ENCODE results near the gene WHRN. TPM values are rescaled to one million over a fixed set of nuclear protein-coding genes. Genes with fewer than 3 reads are reported as not detected.

The WHRN gene
- polyA plus RNA-seq, 1 donor from 2014 or later, result 2.5 TPM

DNA sequence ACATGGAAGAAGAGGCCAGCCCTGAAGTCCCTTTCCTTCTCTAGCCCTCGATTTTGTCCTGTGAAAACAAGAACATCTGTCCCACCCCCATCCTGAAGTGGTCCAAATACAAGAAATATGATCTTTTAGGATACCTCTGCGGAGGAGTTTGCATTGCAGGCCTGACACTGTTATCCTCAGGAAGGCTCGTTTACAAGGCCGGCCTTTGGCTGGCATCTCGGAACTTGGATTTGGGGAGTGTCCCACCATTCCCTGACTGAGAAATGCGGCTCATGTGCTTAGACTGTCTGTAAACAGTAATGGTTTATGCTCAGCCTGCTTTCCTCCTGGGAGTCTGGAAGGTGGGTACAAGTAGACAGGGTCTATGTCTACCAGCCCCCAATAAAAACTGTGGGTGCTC is 26.4 kb downstream of the WHRN start:
- H3F3A ChIP-seq (ENCODE audit: insufficient read depth, low read length, poor library complexity, severe bottlenecking), result no peaks in the 10 kb centered on the region
- H3K4me3 ChIP-seq (ENCODE audit: low read length), result no peak overlapping the region
- H3K9me3 ChIP-seq (ENCODE audit: low read length), result no peaks in the 10 kb centered on the region
- no peaks in the 10 kb centered on the region for H3K79me2 ChIP-seq (replicated peaks; ENCODE audit: insufficient read depth, low read length)
- H3K36me3 ChIP-seq (ENCODE audit: insufficient read depth, low read length), result no peaks in the 10 kb centered on the region
- no peak overlapping the region for H3K9ac ChIP-seq (ENCODE audit: low read length)
- no peaks in the 10 kb centered on the region for H4K20me1 ChIP-seq (ENCODE audit: insufficient read depth)
- TF ChIP-seq EZH2 (IDR thresholded peaks at IDR 0.05; ENCODE audit: borderline replicate concordance, insufficient read depth, low read length, poor library complexity, severe bottlenecking) (no peak), MXI1 (conservative IDR thresholded peaks at IDR 0.05; ENCODE audit: poor library complexity, severe bottlenecking) (no peak)
- no peaks in the 10 kb centered on the region for H3K9me2 ChIP-seq (ENCODE audit: insufficient read depth, low read length)
- H3K27ac ChIP-seq (ENCODE audit: low read length), result no peak overlapping the region
- H3K27me3 ChIP-seq (ENCODE audit: insufficient read depth, low read depth, low read length), result no peaks in the 10 kb centered on the region
- H2AFZ ChIP-seq (ENCODE audit: low read depth, low read length), result no peak overlapping the region
- no peak overlapping the region for H3K4me2 ChIP-seq (ENCODE audit: low read length)

- Histone ChIP-seq H3K4me3 (ENCODE audit: low read length) (no peak overlapping the region), H3F3A (ENCODE audit: insufficient read depth, low read length, poor library complexity, severe bottlenecking) (no peaks in the 10 kb centered on the region), H3K36me3 (ENCODE audit: insufficient read depth, low read length) (no peaks in the 10 kb centered on the region), H3K79me2 (replicated peaks; ENCODE audit: insufficient read depth, low read length) (no peaks in the 10 kb centered on the region), H3K27me3 (ENCODE audit: insufficient read depth, low read depth, low read length) (no peaks in the 10 kb centered on the region), H3K9me3 (ENCODE audit: low read length) (no peaks in the 10 kb centered on the region), H3K9me2 (ENCODE audit: insufficient read depth, low read length) (no peaks in the 10 kb centered on the region), H3K27ac (ENCODE audit: low read length) (no peak overlapping the region), H3K9ac (ENCODE audit: low read length) (no peak overlapping the region), H4K20me1 (ENCODE audit: insufficient read depth) (no peaks in the 10 kb centered on the region), H3K4me2 (ENCODE audit: low read length) (no peak overlapping the region), H2AFZ (ENCODE audit: low read depth, low read length) (no peak overlapping the region)
- TF ChIP-seq RAD21 (conservative IDR thresholded peaks at IDR 0.05) (no peak), MXI1 (conservative IDR thresholded peaks at IDR 0.05; ENCODE audit: poor library complexity, severe bottlenecking) (no peak), EZH2 (IDR thresholded peaks at IDR 0.05; ENCODE audit: borderline replicate concordance, insufficient read depth, low read length, poor library complexity, severe bottlenecking) (no peak), TAF1 (IDR thresholded peaks at IDR 0.05; ENCODE audit: low read depth) (no peak), EP300 (conservative IDR thresholded peaks at IDR 0.05; ENCODE audit: poor library complexity, severe bottlenecking) (no peak), REST (IDR thresholded peaks at IDR 0.05; ENCODE audit: borderline replicate concordance) (no peak), POLR2AphosphoS5 (IDR thresholded peaks at IDR 0.05) (no peak), SMC3 (conservative IDR thresholded peaks at IDR 0.05; ENCODE audit: poor library complexity) (no peak)
- TF ChIP-seq, protein P1, sequence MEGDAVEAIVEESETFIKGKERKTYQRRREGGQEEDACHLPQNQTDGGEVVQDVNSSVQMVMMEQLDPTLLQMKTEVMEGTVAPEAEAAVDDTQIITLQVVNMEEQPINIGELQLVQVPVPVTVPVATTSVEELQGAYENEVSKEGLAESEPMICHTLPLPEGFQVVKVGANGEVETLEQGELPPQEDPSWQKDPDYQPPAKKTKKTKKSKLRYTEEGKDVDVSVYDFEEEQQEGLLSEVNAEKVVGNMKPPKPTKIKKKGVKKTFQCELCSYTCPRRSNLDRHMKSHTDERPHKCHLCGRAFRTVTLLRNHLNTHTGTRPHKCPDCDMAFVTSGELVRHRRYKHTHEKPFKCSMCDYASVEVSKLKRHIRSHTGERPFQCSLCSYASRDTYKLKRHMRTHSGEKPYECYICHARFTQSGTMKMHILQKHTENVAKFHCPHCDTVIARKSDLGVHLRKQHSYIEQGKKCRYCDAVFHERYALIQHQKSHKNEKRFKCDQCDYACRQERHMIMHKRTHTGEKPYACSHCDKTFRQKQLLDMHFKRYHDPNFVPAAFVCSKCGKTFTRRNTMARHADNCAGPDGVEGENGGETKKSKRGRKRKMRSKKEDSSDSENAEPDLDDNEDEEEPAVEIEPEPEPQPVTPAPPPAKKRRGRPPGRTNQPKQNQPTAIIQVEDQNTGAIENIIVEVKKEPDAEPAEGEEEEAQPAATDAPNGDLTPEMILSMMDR (IDR thresholded peaks at IDR 0.05; ENCODE audit: poor library complexity, severe bottlenecking), result no peak
These were observed 26.8 kb downstream of the WHRN start for GRCh38 chr9:114478459-114478858.

DNA sequence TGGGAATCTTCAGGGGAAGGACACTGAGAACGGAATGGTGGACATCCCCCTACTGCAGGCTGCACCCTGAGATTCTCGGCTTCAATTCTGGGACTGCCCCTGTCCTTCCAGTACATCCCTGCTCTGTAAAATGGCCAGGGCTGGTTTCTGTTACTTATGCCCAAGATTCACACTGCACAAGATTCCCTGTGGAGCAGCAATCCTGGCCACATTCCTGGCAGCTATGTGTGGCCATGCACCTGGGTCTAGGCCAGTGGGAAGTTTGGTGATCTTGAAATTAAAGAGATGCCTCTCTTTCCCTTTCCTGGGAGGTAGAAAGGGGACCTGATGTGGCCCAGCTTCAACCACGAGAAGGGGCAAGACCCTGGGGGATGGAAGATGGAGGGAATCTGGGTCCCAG is 27.6 kb downstream of the WHRN start:
- TF ChIP-seq POLR2AphosphoS5 (IDR thresholded peaks at IDR 0.05) (no peak), SMC3 (conservative IDR thresholded peaks at IDR 0.05; ENCODE audit: poor library complexity) (no peak), EZH2 (IDR thresholded peaks at IDR 0.05; ENCODE audit: borderline replicate concordance, insufficient read depth, low read length, poor library complexity, severe bottlenecking) (no peak), MXI1 (conservative IDR thresholded peaks at IDR 0.05; ENCODE audit: poor library complexity, severe bottlenecking) (no peak), RAD21 (conservative IDR thresholded peaks at IDR 0.05) (no peak), EP300 (conservative IDR thresholded peaks at IDR 0.05; ENCODE audit: poor library complexity, severe bottlenecking) (no peak), TAF1 (IDR thresholded peaks at IDR 0.05; ENCODE audit: low read depth) (no peak), REST (IDR thresholded peaks at IDR 0.05; ENCODE audit: borderline replicate concordance) (no peak)
- TF ChIP-seq, protein P1 (IDR thresholded peaks at IDR 0.05; ENCODE audit: poor library complexity, severe bottlenecking), result no peak
- Histone ChIP-seq H3K27me3 (ENCODE audit: insufficient read depth, low read depth, low read length) (no peaks in the 10 kb centered on the region), H3F3A (ENCODE audit: insufficient read depth, low read length, poor library complexity, severe bottlenecking) (no peaks in the 10 kb centered on the region), H3K9me3 (ENCODE audit: low read length) (no peaks in the 10 kb centered on the region), H3K79me2 (replicated peaks; ENCODE audit: insufficient read depth, low read length) (no peaks in the 10 kb centered on the region), H3K36me3 (ENCODE audit: insufficient read depth, low read length) (no peaks in the 10 kb centered on the region), H3K9ac (ENCODE audit: low read length) (no peak overlapping the region), H3K27ac (ENCODE audit: low read length) (no peak overlapping the region), H3K9me2 (ENCODE audit: insufficient read depth, low read length) (no peaks in the 10 kb centered on the region), H4K20me1 (ENCODE audit: insufficient read depth) (no peaks in the 10 kb centered on the region), H3K4me3 (ENCODE audit: low read length) (no peak overlapping the region), H3K4me2 (ENCODE audit: low read length) (no peak overlapping the region), H2AFZ (ENCODE audit: low read depth, low read length) (no peak overlapping the region)

Data from neural cell (in vitro differentiated cells).